Measurements from ENCODE around the gene SPTBN4. TPM values are rescaled to one million over a fixed set of nuclear protein-coding genes. Genes with fewer than 3 reads are reported as not detected.

SPTBN4 gene
- polyA plus RNA-seq, 1 donor from 2014 or later = 12.7 TPM

DNA sequence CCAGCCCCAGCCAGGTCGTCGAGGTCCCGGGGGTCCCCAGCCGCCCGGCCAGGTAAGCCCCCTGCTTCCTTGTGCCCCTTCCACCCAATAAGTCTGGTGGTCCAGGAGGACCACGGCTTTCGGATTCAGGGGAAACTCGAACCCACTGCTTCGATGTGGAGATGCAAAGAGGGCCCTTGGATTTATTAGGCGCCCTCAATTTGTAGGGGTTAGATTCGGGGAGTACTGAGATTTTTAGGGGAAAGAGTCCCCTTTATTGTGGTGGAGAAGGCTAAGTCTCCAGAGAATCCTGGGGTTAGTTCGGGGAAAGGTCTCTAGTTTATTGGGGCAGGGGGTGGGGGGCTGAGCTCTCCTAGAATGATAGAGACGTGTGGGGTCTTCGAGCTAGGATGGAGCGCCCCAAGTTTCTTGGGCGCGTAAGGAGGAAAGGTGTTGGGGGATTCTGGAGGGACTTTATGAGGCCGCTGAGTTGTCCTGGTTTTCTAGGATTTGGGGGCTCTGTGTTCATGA lies 130.6 kb downstream of the SPTBN4 start:
- Histone ChIP-seq H3K27ac (ENCODE audit: low read length) (no peak overlapping the region), H3K9me3 (ENCODE audit: low read length) (no peaks in the 10 kb centered on the region), H4K20me1 (ENCODE audit: insufficient read depth) (no peaks in the 10 kb centered on the region), H3K4me2 (ENCODE audit: low read length) (no peak overlapping the region), H3K4me3 (ENCODE audit: low read length) (peak overlapping the region; percentile 61), H3K9ac (ENCODE audit: low read length) (peak overlapping the region; percentile 36), H3F3A (ENCODE audit: insufficient read depth, low read length, poor library complexity, severe bottlenecking) (no peaks in the 10 kb centered on the region), H2AFZ (ENCODE audit: low read depth, low read length) (no peak overlapping the region), H3K36me3 (ENCODE audit: insufficient read depth, low read length) (no peaks in the 10 kb centered on the region), H3K27me3 (ENCODE audit: insufficient read depth, low read depth, low read length) (peaks cover 21% of the 10 kb centered on the region), H3K9me2 (ENCODE audit: insufficient read depth, low read length) (no peaks in the 10 kb centered on the region), H3K79me2 (replicated peaks; ENCODE audit: insufficient read depth, low read length) (no peaks in the 10 kb centered on the region)
- TF ChIP-seq SMC3 (conservative IDR thresholded peaks at IDR 0.05; ENCODE audit: poor library complexity) = no peak
- TF ChIP-seq, protein P1, sequence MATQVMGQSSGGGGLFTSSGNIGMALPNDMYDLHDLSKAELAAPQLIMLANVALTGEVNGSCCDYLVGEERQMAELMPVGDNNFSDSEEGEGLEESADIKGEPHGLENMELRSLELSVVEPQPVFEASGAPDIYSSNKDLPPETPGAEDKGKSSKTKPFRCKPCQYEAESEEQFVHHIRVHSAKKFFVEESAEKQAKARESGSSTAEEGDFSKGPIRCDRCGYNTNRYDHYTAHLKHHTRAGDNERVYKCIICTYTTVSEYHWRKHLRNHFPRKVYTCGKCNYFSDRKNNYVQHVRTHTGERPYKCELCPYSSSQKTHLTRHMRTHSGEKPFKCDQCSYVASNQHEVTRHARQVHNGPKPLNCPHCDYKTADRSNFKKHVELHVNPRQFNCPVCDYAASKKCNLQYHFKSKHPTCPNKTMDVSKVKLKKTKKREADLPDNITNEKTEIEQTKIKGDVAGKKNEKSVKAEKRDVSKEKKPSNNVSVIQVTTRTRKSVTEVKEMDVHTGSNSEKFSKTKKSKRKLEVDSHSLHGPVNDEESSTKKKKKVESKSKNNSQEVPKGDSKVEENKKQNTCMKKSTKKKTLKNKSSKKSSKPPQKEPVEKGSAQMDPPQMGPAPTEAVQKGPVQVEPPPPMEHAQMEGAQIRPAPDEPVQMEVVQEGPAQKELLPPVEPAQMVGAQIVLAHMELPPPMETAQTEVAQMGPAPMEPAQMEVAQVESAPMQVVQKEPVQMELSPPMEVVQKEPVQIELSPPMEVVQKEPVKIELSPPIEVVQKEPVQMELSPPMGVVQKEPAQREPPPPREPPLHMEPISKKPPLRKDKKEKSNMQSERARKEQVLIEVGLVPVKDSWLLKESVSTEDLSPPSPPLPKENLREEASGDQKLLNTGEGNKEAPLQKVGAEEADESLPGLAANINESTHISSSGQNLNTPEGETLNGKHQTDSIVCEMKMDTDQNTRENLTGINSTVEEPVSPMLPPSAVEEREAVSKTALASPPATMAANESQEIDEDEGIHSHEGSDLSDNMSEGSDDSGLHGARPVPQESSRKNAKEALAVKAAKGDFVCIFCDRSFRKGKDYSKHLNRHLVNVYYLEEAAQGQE (IDR thresholded peaks at IDR 0.05; ENCODE audit: borderline replicate concordance) = no peak
- TF ChIP-seq RAD21 (conservative IDR thresholded peaks at IDR 0.05) = no peak
- no peak for TF ChIP-seq MXI1 (conservative IDR thresholded peaks at IDR 0.05; ENCODE audit: poor library complexity, severe bottlenecking)
- no peak for TF ChIP-seq POLR2AphosphoS5 (IDR thresholded peaks at IDR 0.05)
- TF ChIP-seq EZH2 (IDR thresholded peaks at IDR 0.05; ENCODE audit: borderline replicate concordance, insufficient read depth, low read length, poor library complexity, severe bottlenecking) = no peak
- TF ChIP-seq, protein P2, sequence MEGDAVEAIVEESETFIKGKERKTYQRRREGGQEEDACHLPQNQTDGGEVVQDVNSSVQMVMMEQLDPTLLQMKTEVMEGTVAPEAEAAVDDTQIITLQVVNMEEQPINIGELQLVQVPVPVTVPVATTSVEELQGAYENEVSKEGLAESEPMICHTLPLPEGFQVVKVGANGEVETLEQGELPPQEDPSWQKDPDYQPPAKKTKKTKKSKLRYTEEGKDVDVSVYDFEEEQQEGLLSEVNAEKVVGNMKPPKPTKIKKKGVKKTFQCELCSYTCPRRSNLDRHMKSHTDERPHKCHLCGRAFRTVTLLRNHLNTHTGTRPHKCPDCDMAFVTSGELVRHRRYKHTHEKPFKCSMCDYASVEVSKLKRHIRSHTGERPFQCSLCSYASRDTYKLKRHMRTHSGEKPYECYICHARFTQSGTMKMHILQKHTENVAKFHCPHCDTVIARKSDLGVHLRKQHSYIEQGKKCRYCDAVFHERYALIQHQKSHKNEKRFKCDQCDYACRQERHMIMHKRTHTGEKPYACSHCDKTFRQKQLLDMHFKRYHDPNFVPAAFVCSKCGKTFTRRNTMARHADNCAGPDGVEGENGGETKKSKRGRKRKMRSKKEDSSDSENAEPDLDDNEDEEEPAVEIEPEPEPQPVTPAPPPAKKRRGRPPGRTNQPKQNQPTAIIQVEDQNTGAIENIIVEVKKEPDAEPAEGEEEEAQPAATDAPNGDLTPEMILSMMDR (IDR thresholded peaks at IDR 0.05; ENCODE audit: poor library complexity, severe bottlenecking) = no peak
- TF ChIP-seq TAF1 (IDR thresholded peaks at IDR 0.05; ENCODE audit: low read depth) = no peak
- TF ChIP-seq EP300 (conservative IDR thresholded peaks at IDR 0.05; ENCODE audit: poor library complexity, severe bottlenecking) = no peak

DNA sequence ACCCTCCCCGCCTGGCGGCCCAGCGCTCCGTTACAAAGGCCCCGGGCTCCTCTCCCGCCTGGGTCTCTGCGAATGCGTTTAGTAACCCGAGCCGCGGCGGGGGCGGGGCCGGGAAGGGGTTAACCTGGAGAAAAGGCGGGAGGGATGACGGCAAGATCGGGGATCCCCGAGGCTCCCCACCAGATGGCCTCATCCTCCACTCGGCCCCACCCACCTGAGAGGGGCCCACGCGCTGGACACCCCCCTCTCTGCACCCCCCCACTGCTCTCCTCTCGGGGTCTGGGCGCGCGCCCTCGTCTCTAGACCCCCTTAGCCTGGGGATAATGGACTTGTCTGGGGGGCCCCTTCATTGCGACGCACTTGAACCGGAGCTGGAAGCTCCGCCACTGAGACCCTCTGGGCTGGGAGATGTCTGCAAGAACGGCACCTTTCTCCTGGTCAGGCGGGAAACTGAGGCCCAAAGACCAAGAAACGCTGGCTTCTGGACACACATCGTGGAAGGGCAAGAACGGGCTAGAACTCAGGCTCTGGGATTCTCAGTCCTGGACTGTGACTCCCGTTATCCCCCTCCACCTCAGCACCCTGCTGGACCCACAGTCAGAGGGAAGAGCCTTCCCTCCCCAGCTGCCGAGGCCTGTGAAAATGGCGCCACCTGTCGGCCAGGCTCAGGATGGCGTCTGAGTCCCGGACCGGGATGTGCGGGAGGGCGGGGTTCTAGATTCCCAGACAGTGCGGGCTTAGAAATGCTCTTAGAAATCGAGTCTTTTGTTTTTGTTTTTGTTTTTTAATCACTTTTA lies 131.5 kb downstream of the SPTBN4 start:
- Histone ChIP-seq H3K9me2 (ENCODE audit: insufficient read depth, low read length) (no peaks in the 10 kb centered on the region), H3K4me3 (ENCODE audit: low read length) (peak overlapping the region; percentile 61), H3F3A (ENCODE audit: insufficient read depth, low read length, poor library complexity, severe bottlenecking) (peaks cover 1% of the 10 kb centered on the region), H3K27ac (ENCODE audit: low read length) (no peak overlapping the region), H3K4me2 (ENCODE audit: low read length) (peak overlapping the region; percentile 44), H2AFZ (ENCODE audit: low read depth, low read length) (peak overlapping the region; percentile 5), H3K36me3 (ENCODE audit: insufficient read depth, low read length) (no peaks in the 10 kb centered on the region), H3K9me3 (ENCODE audit: low read length) (no peaks in the 10 kb centered on the region), H4K20me1 (ENCODE audit: insufficient read depth) (no peaks in the 10 kb centered on the region), H3K9ac (ENCODE audit: low read length) (peak overlapping the region; percentile 36), H3K27me3 (ENCODE audit: insufficient read depth, low read depth, low read length) (peaks cover 21% of the 10 kb centered on the region), H3K79me2 (replicated peaks; ENCODE audit: insufficient read depth, low read length) (no peaks in the 10 kb centered on the region)
- TF ChIP-seq, protein P1 (IDR thresholded peaks at IDR 0.05; ENCODE audit: borderline replicate concordance) = no peak
- peak; percentile 27 for TF ChIP-seq MXI1 (conservative IDR thresholded peaks at IDR 0.05; ENCODE audit: poor library complexity, severe bottlenecking)
- TF ChIP-seq SMC3 (conservative IDR thresholded peaks at IDR 0.05; ENCODE audit: poor library complexity) = peak; percentile 88
- peak; percentile 21 for TF ChIP-seq EP300 (conservative IDR thresholded peaks at IDR 0.05; ENCODE audit: poor library complexity, severe bottlenecking)
- TF ChIP-seq POLR2AphosphoS5 (IDR thresholded peaks at IDR 0.05) = peak; percentile 17
- TF ChIP-seq, protein P2 (IDR thresholded peaks at IDR 0.05; ENCODE audit: poor library complexity, severe bottlenecking) = peak; percentile 94
- TF ChIP-seq TAF1 (IDR thresholded peaks at IDR 0.05; ENCODE audit: low read depth) = no peak
- TF ChIP-seq RAD21 (conservative IDR thresholded peaks at IDR 0.05) = peak; percentile 92
- no peak for TF ChIP-seq EZH2 (IDR thresholded peaks at IDR 0.05; ENCODE audit: borderline replicate concordance, insufficient read depth, low read length, poor library complexity, severe bottlenecking)

Measured in neural cell (in vitro differentiated cells).